Measurements from ENCODE around the gene TMEM253.

- TF ChIP-seq BHLHE40 (IDR thresholded peaks at IDR 0.05; ENCODE audit: borderline replicate concordance): no peak
- TF ChIP-seq SP1 (IDR thresholded peaks at IDR 0.05): no peak
- no peak for TF ChIP-seq FOXA1 (IDR thresholded peaks at IDR 0.05)
- no peak for TF ChIP-seq HDGF (IDR thresholded peaks at IDR 0.05; ENCODE audit: borderline replicate concordance)
These were observed 22.6 kb downstream of the TMEM253 start for GRCh38 chr14:21123429-21123828.

All from HEK293T (cell line).